Mononuclear cell (primary cell): ENCODE measurements around the gene BAIAP2. TPM values are rescaled to one million over a fixed set of nuclear protein-coding genes. Genes with fewer than 3 reads are reported as not detected.

Source experiments
- H3K27me3 ChIP-seq: 2 replicates; pipeline ENCODE4 v1.6.0; 2011; ENCODE audit warnings: low read length, control low read depth; ENCODE audit not compliant: insufficient read depth
- H3K4me1 ChIP-seq: 2 replicates; pipeline ENCODE4 v1.5.1; 2011; ENCODE audit warnings: mild to moderate bottlenecking, low read length, control low read depth; ENCODE audit not compliant: insufficient read depth
- H3K4me3 ChIP-seq: 2 replicates; pipeline ENCODE4 v1.5.1; 2011; ENCODE audit warnings: mild to moderate bottlenecking, low read length, moderate library complexity
- H3K9me3 ChIP-seq: 2 replicates; pipeline ENCODE4 v1.5.1; 2011; ENCODE audit warnings: low read depth, mild to moderate bottlenecking, control low read depth, low read length
- total RNA-seq: library from RNA; depleted of rRNA; stranded (reverse); fragments of >200 nt; gene quantifications from one replicate; pipeline ENCODE4 v1.2.3, GENCODE V29; 2012

Gene BAIAP2
- total RNA-seq, 1 donor = 5.1 TPM

DNA sequence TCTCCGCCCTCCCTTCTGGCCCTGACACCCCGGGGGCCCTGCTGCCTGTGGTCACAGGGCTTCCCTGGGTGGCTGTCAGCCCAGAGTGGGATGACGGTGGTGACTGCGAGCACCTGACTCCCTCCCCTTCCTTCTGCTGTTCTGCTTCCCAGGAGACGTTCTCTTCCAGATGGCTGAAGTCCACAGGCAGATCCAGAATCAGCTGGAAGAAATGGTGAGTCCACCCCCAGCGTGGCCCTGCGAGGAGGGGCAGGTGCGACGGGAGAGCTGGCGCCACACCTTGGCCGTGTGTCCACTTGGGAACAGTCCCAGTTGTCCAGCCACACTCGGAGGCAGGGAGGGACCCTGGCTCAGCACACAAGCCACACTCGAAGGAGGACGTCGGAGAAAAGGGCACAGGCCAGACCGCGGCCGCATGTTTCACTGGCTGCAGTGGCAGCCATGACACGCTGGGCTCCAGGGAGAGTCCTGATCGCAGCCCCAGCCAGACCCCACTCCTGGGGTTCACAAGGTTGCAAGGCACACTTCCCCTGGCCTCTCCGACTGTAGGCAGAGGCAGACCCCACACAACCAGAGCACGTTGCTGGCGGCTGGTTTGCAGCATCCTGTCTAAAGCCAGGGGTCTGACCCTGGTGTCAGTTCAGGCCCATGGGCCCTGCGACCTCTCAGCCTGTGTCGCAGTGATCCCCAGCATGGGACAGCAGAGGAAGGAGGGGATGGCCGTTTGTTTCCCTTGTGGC lies 49.9 kb downstream of the BAIAP2 start:
- Histone ChIP-seq H3K27me3 (no peaks in the 10 kb centered on the region), H3K9me3 (no peaks in the 10 kb centered on the region), H3K4me1 (peaks cover under 1% of the 10 kb centered on the region), H3K4me3 (no peak overlapping the region)

GRCh38 chr17:81085420-81085911 lies 50.5 kb downstream of the BAIAP2 start:
- Histone ChIP-seq H3K4me1 (peaks cover 6% of the 10 kb centered on the region), H3K4me3 (no peak overlapping the region), H3K9me3 (no peaks in the 10 kb centered on the region), H3K27me3 (no peaks in the 10 kb centered on the region)

DNA sequence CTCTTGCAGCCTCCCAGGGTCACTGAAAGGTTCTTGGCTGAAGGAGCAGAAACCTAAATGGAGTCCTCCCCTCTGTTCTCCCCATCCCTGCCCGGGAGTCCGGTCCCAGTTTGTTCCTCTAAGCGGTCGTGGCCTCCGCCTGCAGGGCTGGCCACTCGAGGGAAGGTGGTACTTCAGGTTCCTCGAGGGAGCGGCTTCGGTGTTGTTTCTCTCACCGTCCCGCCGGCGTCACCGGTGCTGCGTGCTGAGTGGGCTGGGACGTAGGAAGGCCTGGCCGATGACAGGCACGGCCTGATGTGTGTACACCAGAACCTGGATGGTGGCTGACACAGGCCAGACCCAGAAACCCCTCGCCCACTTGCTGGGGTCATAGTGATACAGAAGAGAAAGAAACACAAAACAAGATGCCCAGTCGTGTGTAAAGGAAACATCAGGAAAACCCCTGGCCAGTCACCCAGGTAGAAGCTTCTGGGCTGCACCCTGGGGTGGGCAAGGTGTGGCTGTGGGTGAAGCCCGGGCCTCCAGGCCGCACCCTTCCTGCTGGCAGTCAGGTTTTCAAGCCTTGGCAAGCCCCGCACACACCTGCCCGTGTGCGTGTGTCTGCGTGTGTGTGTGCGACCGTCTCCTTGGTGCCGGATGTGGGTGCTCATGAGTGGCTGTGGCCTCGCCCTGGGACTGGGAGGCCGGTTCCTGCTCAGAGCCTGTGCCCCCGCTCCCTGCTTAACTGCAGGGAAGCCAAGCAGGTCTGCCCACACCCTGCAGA lies 52.0 kb downstream of the BAIAP2 start:
- Histone ChIP-seq H3K4me3 (no peak overlapping the region), H3K9me3 (no peaks in the 10 kb centered on the region), H3K4me1 (peaks cover 9% of the 10 kb centered on the region), H3K27me3 (no peaks in the 10 kb centered on the region)

DNA sequence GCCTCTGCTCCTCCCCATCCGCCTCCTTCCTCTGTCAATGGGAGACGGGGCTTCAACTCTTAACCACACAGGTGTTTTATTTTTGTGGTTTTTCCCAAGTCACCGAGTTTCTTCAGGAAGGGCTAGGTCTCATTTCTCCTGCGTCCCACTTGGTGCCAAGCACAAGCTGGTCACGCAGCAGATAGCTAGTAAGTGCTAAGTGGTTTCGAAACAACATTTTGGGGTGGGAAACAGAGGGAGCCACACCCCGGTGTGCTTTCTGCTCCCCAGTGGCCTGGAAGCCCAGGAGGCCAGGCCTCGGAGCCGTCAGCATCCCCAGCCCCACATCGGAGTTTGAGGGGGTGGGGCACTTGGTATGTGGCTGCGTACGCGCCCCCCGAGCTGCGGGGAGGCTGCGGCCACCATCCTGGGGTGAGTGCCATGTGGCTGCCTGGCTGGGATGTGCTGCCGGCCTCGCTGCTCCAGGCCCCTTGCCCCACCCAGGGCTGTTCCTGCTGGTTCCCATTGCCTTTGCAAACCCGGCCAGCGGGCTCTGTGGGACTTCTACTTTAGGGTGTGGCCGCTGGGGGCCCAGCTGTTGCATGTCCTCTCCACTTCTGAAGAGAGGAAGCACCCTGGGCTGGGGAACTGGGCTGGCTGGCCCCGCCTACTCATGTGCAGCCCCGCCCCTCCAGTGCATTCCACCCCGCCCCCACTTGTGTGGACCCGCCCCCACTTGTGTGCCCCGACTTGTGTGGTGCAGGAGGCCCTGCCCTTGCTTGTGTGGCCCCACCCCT lies 55.6 kb downstream of the BAIAP2 start:
- Histone ChIP-seq H3K9me3 (no peaks in the 10 kb centered on the region), H3K4me3 (no peak overlapping the region), H3K4me1 (peaks cover 20% of the 10 kb centered on the region), H3K27me3 (no peaks in the 10 kb centered on the region)

- Histone ChIP-seq H3K4me3 (no peak overlapping the region), H3K9me3 (no peaks in the 10 kb centered on the region), H3K27me3 (no peaks in the 10 kb centered on the region), H3K4me1 (peaks cover 26% of the 10 kb centered on the region)
Observed at GRCh38 chr17:81091154-81091553, 56.2 kb downstream of the BAIAP2 start.

DNA sequence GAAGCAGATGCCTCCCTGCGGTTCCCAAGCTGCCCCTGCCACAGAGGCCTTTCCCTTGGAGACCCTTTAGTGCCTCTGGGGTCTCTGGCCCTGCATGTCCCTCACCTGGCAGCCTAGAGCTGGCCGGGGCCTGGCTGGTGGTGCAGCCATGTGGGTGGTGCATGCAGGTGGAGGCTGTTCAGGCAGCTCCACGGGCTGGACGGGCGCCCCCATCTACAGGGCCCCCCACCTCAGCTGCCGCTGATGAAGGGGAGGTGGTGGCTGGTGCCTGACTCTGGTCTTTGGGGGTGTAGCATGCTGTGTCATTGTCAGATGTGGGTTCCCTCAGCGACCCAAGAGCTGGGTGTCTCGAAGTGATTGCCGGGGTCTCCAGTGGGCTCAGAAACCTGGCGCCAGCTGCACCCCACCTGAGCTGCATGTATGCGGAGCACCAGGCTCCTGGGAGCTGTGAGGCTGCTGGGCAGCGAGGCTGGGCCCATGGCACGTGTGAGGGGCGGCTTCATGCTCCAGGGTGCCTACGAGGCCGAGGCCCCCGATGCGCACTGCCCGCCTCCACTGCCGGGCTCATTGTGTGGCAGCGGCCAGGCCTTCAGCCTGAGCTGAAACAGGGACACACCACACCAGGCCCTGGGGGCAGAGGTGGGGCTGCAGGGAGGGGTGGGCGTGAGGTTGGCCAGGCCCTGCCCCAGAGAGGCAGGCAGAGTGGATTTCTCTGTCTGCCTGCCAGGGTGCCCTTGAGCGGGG lies 57.0 kb downstream of the BAIAP2 start:
- peaks cover 32% of the 10 kb centered on the region for H3K4me1 ChIP-seq
- H3K4me3 ChIP-seq = no peak overlapping the region
- no peaks in the 10 kb centered on the region for H3K27me3 ChIP-seq
- H3K9me3 ChIP-seq = no peaks in the 10 kb centered on the region

- Histone ChIP-seq H3K4me1 (peaks cover 35% of the 10 kb centered on the region), H3K27me3 (no peaks in the 10 kb centered on the region), H3K9me3 (no peaks in the 10 kb centered on the region), H3K4me3 (no peak overlapping the region)
Observed at GRCh38 chr17:81092518-81093095, 57.7 kb downstream of the BAIAP2 start.

DNA sequence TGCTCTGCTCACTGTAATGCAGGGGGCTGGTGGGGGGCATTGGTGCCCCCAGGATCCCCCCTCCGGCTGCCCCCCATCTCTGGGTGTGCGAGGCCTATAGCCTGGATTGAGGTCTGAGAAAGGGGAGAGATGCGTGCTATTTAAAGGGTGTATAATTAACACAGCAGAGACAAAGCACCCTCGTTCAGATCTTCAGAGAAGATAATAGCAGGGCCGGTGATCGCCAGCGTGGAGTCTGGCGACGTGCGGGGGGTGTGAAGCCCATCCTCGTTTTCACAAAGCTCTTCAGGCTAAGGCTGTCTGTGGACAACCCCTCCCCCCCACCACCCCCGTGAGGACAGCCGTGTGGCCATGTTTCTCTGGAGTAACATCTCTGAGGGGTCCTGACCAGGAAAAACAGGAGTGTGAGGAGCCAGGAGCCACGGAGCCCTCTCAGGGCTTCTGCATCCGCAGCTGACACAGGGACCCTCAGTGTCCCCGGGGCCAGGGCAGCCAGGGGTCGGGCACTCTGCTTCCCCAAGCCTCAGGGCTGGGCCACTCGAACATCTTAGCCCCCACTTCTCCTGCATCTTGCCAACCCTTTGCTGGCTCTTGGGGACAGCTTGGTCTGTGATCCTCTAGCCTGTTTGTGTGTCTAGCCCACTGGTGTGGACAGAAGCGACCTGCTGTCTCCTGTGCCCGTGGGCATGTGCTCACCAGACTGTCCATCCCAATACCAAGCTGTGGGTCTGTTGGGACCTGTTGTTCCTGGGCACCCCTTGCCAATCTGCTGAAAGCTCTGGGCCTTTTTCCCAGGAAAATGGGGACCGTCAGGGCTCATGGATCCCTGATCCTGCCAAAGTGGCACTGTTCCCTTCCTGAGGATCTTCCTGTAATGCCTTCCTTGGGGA lies 58.9 kb downstream of the BAIAP2 start:
- Histone ChIP-seq H3K4me1 (peaks cover 38% of the 10 kb centered on the region), H3K9me3 (no peaks in the 10 kb centered on the region), H3K27me3 (no peaks in the 10 kb centered on the region), H3K4me3 (no peak overlapping the region)

GRCh38 chr17:81094509-81095382 lies 59.8 kb downstream of the BAIAP2 start:
- Histone ChIP-seq H3K4me1 (peaks cover 38% of the 10 kb centered on the region), H3K9me3 (no peaks in the 10 kb centered on the region), H3K27me3 (no peaks in the 10 kb centered on the region), H3K4me3 (no peak overlapping the region)

DNA sequence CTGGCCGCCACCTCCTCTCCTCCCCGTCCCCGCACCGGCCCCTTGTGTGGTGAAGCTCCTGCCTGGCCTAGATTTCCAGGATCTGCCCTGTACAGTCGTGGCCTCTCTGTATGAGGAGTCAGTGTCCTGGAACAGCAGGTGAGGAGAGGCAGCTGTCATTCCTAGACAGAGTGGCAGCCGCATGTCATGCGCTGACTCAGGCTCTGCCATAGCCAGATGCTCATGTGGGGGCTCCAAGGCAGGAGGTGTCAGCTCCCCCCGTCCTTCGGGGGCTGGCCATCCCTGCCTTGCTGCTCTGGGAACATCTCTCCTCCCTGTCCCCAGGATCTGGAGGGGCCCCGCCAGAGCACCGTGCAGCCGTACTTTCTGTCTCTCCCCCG lies 60.4 kb downstream of the BAIAP2 start:
- H3K4me3 ChIP-seq = no peak overlapping the region
- H3K27me3 ChIP-seq = no peaks in the 10 kb centered on the region
- peaks cover 32% of the 10 kb centered on the region for H3K4me1 ChIP-seq
- H3K9me3 ChIP-seq = no peaks in the 10 kb centered on the region

- Histone ChIP-seq H3K9me3 (no peaks in the 10 kb centered on the region), H3K4me3 (no peak overlapping the region), H3K4me1 (peaks cover 32% of the 10 kb centered on the region), H3K27me3 (no peaks in the 10 kb centered on the region)
Observed at GRCh38 chr17:81096741-81097133, 61.8 kb downstream of the BAIAP2 start.

DNA sequence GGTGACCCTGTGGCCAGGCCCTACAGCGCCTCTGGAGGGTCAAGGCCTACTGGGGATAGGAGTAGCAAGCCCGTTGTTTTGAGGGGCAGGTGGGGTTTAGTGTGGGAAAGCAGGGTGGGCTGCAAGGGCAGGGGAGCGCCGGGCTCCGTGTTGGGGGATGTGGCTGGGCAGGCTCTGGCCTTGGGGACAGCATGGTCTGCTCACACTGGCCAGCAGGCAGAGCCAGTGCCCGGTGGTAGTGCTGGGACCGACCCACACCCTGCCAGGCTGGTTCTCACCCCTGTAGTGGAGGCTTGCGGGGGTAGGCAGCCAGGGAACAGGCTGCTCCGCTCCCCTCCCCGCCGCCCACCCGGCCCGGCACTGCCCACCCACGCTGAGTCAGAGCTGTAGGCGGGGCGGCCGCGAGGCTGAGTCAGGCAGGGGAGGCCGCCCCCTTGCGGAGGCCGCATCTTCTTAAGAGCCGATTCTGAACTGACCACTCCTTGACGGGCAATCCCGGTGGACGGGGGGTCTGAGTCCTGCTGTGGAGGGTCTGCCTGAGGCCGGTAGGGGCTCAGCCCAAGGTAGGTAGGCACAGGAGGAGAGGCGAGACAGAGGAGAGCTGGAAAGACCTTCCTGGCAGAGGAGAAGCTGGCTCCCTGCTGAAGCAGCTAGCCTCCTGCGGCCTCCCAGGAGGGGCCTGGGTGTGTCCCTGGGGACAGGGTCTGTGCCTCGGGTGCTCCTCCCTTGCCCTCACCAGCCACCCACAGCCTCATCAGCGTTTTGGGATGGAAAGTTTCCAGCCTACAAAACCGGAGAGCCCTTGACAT lies 62.4 kb downstream of the BAIAP2 start:
- no peak overlapping the region for H3K4me3 ChIP-seq
- H3K27me3 ChIP-seq = no peaks in the 10 kb centered on the region
- peaks cover 35% of the 10 kb centered on the region for H3K4me1 ChIP-seq
- no peaks in the 10 kb centered on the region for H3K9me3 ChIP-seq
